ENCODE measurements around the gene MTHFS.
A peak's percentile ranks its signal among the peaks of the same experiment; 100 is the strongest.
"Not testable (repeated sequence)": the region's sequence is repeated elsewhere in the genome, so short reads cannot be mapped to it uniquely, and the experiment has no call there.

MTHFS gene

DNA sequence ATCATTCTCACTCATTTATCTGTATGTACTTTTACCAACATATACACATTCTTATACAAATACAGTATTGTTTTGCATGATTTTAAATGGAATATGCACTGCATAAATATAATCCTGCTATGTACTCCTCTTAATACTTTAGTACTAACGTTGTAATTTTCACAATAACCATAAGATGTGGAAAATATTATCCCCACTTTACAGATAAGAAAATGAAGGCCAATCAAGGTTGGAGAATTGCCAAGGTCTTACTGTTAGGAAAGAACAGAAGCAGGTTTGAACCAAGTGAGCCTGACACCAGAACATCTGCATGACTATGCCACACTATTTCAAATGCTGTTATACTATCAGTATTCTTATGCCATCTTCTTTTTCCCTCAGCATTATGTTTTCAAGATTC, 41.3 kb upstream of the MTHFS start:
- H3K27ac ChIP-seq: no peak overlapping the region
- TF ChIP-seq, protein P1, sequence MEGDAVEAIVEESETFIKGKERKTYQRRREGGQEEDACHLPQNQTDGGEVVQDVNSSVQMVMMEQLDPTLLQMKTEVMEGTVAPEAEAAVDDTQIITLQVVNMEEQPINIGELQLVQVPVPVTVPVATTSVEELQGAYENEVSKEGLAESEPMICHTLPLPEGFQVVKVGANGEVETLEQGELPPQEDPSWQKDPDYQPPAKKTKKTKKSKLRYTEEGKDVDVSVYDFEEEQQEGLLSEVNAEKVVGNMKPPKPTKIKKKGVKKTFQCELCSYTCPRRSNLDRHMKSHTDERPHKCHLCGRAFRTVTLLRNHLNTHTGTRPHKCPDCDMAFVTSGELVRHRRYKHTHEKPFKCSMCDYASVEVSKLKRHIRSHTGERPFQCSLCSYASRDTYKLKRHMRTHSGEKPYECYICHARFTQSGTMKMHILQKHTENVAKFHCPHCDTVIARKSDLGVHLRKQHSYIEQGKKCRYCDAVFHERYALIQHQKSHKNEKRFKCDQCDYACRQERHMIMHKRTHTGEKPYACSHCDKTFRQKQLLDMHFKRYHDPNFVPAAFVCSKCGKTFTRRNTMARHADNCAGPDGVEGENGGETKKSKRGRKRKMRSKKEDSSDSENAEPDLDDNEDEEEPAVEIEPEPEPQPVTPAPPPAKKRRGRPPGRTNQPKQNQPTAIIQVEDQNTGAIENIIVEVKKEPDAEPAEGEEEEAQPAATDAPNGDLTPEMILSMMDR (IDR thresholded peaks at IDR 0.05): no peak
- no peak overlapping the region for H3K4me3 ChIP-seq (ENCODE audit: low read depth in 1 of 2, low read length in 1 of 2)
- H3K9me3 ChIP-seq: no peaks in the 10 kb centered on the region
- no peaks in the 10 kb centered on the region for H3K27me3 ChIP-seq
- H3K36me3 ChIP-seq: no peaks in the 10 kb centered on the region
- H3K4me1 ChIP-seq (ENCODE audit: control insufficient read depth in 1 of 2, insufficient read depth in 1 of 2, low read depth in 1 of 2, low read length in 1 of 2): peaks cover 4 to 7% of the 10 kb centered on the region in 2 experiments

DNA sequence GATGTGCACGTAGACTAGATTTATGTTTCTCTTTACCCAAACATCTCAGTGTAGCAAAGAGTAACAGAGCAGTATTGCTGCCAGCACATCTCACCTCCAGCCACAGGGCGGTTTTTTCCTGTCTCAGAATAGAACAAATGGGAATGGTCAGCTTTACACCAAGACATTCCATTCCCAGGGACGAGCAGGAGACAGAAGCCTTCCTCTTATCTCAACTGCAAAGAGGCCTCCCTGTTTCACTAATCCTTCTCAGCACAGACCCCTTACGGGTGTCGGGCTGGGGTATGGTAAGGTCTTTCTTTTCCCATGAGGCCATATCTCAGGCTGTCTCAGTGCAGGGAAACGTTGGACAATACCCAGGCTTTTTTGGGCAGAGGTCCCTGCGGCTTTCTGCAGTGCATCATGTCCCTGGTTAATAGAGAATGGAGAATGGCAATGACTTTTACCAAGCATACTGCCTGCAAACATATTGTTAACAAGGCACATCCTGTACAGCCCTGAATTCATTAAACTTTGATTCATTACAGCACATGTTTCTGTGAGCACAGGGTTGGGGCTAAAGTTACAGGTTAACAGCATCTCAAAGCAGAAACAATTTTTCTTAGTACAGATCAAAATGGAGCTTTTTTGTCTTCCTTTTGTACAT, 38.9 kb upstream of the MTHFS start:
- H3K9me3 ChIP-seq; H3K36me3 ChIP-seq; H3K4me1 ChIP-seq (ENCODE audit: control insufficient read depth in 1 of 2, insufficient read depth in 1 of 2, low read depth in 1 of 2, low read length in 1 of 2); H3K4me3 ChIP-seq (ENCODE audit: low read depth in 1 of 2, low read length in 1 of 2); H3K27ac ChIP-seq; H3K27me3 ChIP-seq: not testable (repeated sequence)

DNA sequence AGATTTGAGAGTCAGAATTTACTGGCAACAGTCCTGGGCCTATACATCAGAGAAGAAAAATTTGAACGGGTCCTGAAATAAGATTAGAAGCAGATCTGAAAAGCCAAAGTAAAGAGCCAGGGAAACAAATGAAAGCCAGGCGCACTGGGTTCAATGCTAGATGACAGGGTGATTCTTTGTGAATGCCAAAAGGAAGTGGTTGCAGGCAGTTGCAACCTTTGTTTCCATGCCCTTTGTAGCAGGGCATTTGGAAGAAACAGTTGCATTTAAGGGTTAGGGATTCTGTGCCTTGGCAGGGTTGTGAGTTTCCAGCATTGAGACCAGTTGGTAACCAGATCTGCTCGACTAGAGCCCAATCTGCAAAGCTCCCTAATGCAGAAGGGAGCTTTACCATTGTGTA, 36.4 kb upstream of the MTHFS start:
- no peaks in the 10 kb centered on the region for H3K36me3 ChIP-seq
- TF ChIP-seq, protein P1 (IDR thresholded peaks at IDR 0.05): no peak
- no peaks in the 10 kb centered on the region for H3K9me3 ChIP-seq
- no peaks in the 10 kb centered on the region for H3K27me3 ChIP-seq
- H3K4me3 ChIP-seq (ENCODE audit: low read depth in 1 of 2, low read length in 1 of 2): no peak overlapping the region
- peak overlapping the region; percentile 5 for H3K27ac ChIP-seq
- H3K4me1 ChIP-seq (ENCODE audit: control insufficient read depth in 1 of 2, insufficient read depth in 1 of 2, low read depth in 1 of 2, low read length in 1 of 2): peaks cover 5 to 10% of the 10 kb centered on the region in 2 experiments

DNA sequence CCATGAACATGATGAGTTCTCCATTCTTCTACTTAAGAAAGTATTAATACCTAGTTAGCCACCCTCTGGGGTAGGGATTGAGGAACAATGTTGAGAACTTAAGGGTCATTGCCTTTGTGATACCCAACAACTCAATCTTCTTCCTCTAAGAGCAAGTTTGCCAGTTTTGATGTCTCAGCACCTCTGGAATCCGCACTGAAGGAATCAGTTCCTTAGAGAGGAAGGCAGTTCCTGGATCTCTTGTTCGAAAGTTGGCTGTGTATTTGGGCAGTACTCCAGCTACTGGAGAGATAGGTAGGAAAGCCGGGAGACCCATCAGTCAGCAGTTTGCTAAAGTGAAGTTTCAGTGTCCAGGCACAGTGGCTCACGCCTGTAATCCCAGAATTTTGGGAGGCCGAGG, 35.6 kb upstream of the MTHFS start:
- Histone ChIP-seq H3K27ac (no peak overlapping the region), H3K4me3 (ENCODE audit: low read depth in 1 of 2, low read length in 1 of 2) (no peak overlapping the region), H3K4me1 (ENCODE audit: control insufficient read depth in 1 of 2, insufficient read depth in 1 of 2, low read depth in 1 of 2, low read length in 1 of 2) (peaks cover 5 to 10% of the 10 kb centered on the region in 2 experiments), H3K36me3 (no peaks in the 10 kb centered on the region), H3K9me3 (no peaks in the 10 kb centered on the region), H3K27me3 (no peaks in the 10 kb centered on the region)
- TF ChIP-seq, protein P1 (IDR thresholded peaks at IDR 0.05): no peak

DNA sequence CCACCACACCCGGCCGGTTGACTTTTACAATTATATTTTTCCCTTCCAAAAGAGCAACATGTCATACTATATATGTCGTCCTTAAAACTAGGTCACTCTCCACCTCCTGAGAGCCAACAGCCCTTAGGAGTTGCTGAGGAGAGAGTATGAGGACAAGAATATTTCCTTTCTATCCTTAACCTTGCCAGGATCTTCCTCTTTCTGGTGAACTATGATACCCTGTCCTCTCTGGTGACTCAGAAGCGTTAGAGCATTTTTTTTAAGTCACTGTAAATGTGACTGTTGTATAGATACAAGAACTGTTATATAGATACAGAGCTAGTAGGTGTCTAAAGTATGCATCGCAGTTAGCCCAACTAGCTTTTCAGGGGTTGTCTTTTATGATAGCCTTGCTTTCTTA, 33.7 kb upstream of the MTHFS start:
- no peak overlapping the region for H3K27ac ChIP-seq
- no peak overlapping the region for H3K4me3 ChIP-seq (ENCODE audit: low read depth in 1 of 2, low read length in 1 of 2)
- H3K36me3 ChIP-seq: no peaks in the 10 kb centered on the region
- H3K4me1 ChIP-seq (ENCODE audit: control insufficient read depth in 1 of 2, insufficient read depth in 1 of 2, low read depth in 1 of 2, low read length in 1 of 2): peaks cover 5 to 10% of the 10 kb centered on the region in 2 experiments
- H3K27me3 ChIP-seq: no peaks in the 10 kb centered on the region
- H3K9me3 ChIP-seq: no peaks in the 10 kb centered on the region
- TF ChIP-seq, protein P1 (IDR thresholded peaks at IDR 0.05): no peak

DNA sequence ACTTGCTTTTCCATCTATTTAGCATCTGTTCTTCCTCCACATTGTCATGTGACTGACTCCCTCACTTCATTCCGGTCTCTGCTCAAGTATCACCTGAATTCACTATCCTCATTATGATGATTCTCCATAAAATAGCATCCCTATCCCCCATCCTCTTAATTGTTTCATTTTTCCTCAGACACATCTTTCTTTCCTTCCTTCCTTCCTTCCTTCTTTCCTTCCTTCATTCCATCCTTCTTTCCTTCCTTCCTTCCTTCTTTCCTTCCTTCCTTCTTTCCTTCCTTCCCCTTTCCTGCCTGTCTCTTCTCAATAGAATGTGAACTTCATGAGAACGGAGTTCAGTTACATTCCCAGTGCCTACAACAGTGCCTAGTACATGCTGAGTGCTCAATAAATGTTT, 32.6 kb upstream of the MTHFS start:
- TF ChIP-seq, protein P1 (IDR thresholded peaks at IDR 0.05): no peak
- no peaks in the 10 kb centered on the region for H3K27me3 ChIP-seq
- H3K27ac ChIP-seq: no peak overlapping the region
- no peaks in the 10 kb centered on the region for H3K9me3 ChIP-seq
- no peaks in the 10 kb centered on the region for H3K36me3 ChIP-seq
- peaks cover 11 to 15% of the 10 kb centered on the region in 2 experiments for H3K4me1 ChIP-seq (ENCODE audit: control insufficient read depth in 1 of 2, insufficient read depth in 1 of 2, low read depth in 1 of 2, low read length in 1 of 2)
- H3K4me3 ChIP-seq (ENCODE audit: low read depth in 1 of 2, low read length in 1 of 2): no peak overlapping the region

DNA sequence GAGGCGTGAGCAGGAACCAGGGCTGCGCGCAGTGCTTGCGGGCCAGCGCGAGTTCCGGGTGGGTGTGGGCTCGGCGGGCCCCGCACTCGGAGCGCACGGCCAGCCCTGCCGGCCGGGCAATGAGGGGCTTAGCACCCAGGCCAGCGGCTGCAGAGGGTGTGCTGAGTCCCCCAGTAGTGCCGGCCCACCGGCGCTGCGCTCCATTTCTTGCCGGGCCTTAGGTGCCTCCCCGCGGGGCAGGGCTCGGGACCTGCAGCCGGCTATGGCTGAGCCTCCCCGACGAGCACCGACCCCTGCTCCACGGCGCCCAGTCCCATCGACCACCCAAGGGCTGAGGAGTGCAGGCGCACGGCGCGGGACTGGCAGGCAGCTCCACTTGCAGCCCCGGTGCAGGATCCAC, 29.3 kb upstream of the MTHFS start:
- not testable (repeated sequence) for H3K9me3 ChIP-seq; H3K4me3 ChIP-seq (ENCODE audit: low read depth in 1 of 2, low read length in 1 of 2); H3K27ac ChIP-seq; H3K36me3 ChIP-seq; H3K27me3 ChIP-seq
- H3K4me1 ChIP-seq (ENCODE audit: control insufficient read depth in 1 of 2, insufficient read depth in 1 of 2, low read depth in 1 of 2, low read length in 1 of 2): peaks cover 18 to 28% of the 10 kb centered on the region in 2 experiments

Measured in neutrophil (primary cell).